Kidney (tissue), 14 donors: ENCODE results near the gene DHRS7C. TPM values are rescaled to one million over a fixed set of nuclear protein-coding genes. Genes with fewer than 3 reads are reported as not detected.
"Not testable (repeated sequence)": the region's sequence is repeated elsewhere in the genome, so short reads cannot be mapped to it uniquely, and the experiment has no call there.

Experiments used
- DNase-seq, 5 donors: peaks; one replicate each; pipeline ENCODE4 v3.0.0-alpha.2; 2013 to 2020
- FAIRE-seq: peaks from 2 replicates; lab custom pipeline; 2012; peaks lifted over from hg19 to GRCh38; lab: Jason Lieb, UNC
- H3K27ac ChIP-seq, 2 donors: one replicate each; pipeline ENCODE4 v1.7.0; 2013; ENCODE audit warnings: low read depth in 2 of 2, low read length in 2 of 2, inconsistent platforms in 1 of 2
- H3K27me3 ChIP-seq: one replicate; pipeline ENCODE4 v1.7.1; 2013; ENCODE audit warnings: low read length, inconsistent platforms; ENCODE audit not compliant: control insufficient read depth, insufficient read depth
- H3K36me3 ChIP-seq, 3 donors: one replicate each; pipeline versions ENCODE4 v1.7.0 to v1.7.1; 2013; ENCODE audit warnings: low read length in 3 of 3, control low read depth in 1 of 3, inconsistent platforms in 1 of 3; ENCODE audit not compliant: insufficient read depth in 3 of 3, control insufficient read depth in 2 of 3
- H3K4me1 ChIP-seq, 3 donors: one replicate each; pipeline versions ENCODE4 v1.7.0 to v1.7.1; 2013; ENCODE audit warnings: low read length in 3 of 3, inconsistent platforms in 1 of 3, low read depth in 1 of 3; ENCODE audit not compliant: control insufficient read depth in 2 of 3, insufficient read depth in 2 of 3
- H3K4me3 ChIP-seq, 3 donors: one replicate each; pipeline versions ENCODE4 v1.7.0 to v1.8.1; 2013; ENCODE audit warnings: low read length in 3 of 3, control low read depth in 1 of 3, inconsistent platforms in 1 of 3
- H3K9ac ChIP-seq, 3 donors: one replicate each; pipeline versions ENCODE4 v1.7.0 to v1.7.1; 2013; ENCODE audit warnings: low read length in 3 of 3, control low read depth in 1 of 3, inconsistent platforms in 1 of 3
- H3K9me3 ChIP-seq, 3 donors: one replicate each; pipeline versions ENCODE4 v1.7.0 to v1.7.1; 2013; ENCODE audit warnings: low read length in 3 of 3, control low read depth in 1 of 3, inconsistent platforms in 1 of 3; ENCODE audit not compliant: control insufficient read depth in 2 of 3, insufficient read depth in 1 of 3
- intact Hi-C: fragments of 100-400 bp; cut with DNase I; formaldehyde crosslinking; loops from one replicate; pipeline ENCODE4 v1.11.1; 2022
- polyA plus RNA-seq: library from polyadenylated mRNA; stranded (reverse); fragments of 350-450 nt; fragmentation: Illumina TruSeq; extraction: RNeasy Lipid Tissue Mini Kit (QIAGEN cat#74804); gene quantifications from one replicate; pipeline ENCODE4 v1.2.3, GENCODE V29; 2014; ENCODE audit warnings: low read depth, low replicate concordance; ENCODE audit not compliant: insufficient read depth
- total RNA-seq: library from RNA; stranded (reverse); fragmentation: NEBNext Ultra II Directional; extraction: Animal tissue kit (Norgen Biotek cat#: 25700); gene quantifications from one replicate; pipeline ENCODE4 v1.2.1, GENCODE V29; 2021
- TF ChIP-seq, protein P1 (sequence below): IDR thresholded peaks from 3 replicates; pipeline ENCODE4 v1.5.1; 2012; ENCODE audit warnings: mild to moderate bottlenecking, moderate library complexity, borderline replicate concordance; ENCODE audit not compliant: insufficient read depth; ENCODE audit errors: extremely low read depth
- donor health status: control.
- donor health status: control.
- donor health status: control.
- donor health status: control.
- donor health status: control.
- donor health status: DM: yes; HTN: yes; CAD: no.
- donor health status: Normal renal cell carcinoma (clear cell type).

Gene DHRS7C
- total and polyA plus RNA-seq, 2 donors from 2014 or later: not detected

DNA sequence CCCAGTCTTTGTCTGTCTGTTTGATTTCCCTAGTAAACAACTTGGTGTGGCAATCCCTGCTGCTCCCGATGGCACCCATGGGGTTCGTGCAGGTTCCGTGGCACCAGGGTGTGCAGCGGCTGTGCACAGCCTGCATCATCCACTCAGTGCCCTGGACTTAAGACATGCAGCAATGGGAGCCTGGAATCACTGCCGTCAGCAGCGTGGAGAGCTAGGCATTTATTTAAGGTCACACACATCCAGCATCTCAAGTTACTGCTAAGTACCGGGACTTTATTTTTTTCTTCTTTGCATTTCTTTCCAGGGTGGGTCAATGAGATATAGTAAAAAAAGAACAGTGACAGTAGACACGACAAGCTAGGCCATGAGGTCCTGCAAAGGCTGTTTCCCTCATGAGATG, 2.8 kb downstream of the DHRS7C start:
- H3K4me1 ChIP-seq: no peaks in the 10 kb centered on the region
- peak in 2 of 5 donors; percentile 21 to 28 for DNase-seq
- FAIRE-seq: no peak

GRCh38 chr17:9784544-9784943, 6.8 kb downstream of the DHRS7C start:
- Histone ChIP-seq H3K4me3 (no peak overlapping the region), H3K27me3 (no peaks in the 10 kb centered on the region), H3K9me3 (no peaks in the 10 kb centered on the region), H3K4me1 (no peaks in the 10 kb centered on the region), H3K36me3 (no peaks in the 10 kb centered on the region), H3K9ac (no peak overlapping the region), H3K27ac (no peak overlapping the region)
- FAIRE-seq: no peak
- TF ChIP-seq, protein P1, sequence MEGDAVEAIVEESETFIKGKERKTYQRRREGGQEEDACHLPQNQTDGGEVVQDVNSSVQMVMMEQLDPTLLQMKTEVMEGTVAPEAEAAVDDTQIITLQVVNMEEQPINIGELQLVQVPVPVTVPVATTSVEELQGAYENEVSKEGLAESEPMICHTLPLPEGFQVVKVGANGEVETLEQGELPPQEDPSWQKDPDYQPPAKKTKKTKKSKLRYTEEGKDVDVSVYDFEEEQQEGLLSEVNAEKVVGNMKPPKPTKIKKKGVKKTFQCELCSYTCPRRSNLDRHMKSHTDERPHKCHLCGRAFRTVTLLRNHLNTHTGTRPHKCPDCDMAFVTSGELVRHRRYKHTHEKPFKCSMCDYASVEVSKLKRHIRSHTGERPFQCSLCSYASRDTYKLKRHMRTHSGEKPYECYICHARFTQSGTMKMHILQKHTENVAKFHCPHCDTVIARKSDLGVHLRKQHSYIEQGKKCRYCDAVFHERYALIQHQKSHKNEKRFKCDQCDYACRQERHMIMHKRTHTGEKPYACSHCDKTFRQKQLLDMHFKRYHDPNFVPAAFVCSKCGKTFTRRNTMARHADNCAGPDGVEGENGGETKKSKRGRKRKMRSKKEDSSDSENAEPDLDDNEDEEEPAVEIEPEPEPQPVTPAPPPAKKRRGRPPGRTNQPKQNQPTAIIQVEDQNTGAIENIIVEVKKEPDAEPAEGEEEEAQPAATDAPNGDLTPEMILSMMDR: no peak
- DNase-seq: no peak
- intact Hi-C loops: no loop called here

More for the DNA sequence above, 2.8 kb downstream of the DHRS7C start:
- no peak overlapping the region for H3K27ac ChIP-seq
- intact Hi-C loops: no loop called here
- no peaks in the 10 kb centered on the region for H3K27me3 ChIP-seq
- TF ChIP-seq, protein P1: no peak
- no peak overlapping the region for H3K9ac ChIP-seq
- H3K9me3 ChIP-seq: no peaks in the 10 kb centered on the region
- no peaks in the 10 kb centered on the region for H3K36me3 ChIP-seq
- H3K4me3 ChIP-seq: no peak overlapping the region

DNA sequence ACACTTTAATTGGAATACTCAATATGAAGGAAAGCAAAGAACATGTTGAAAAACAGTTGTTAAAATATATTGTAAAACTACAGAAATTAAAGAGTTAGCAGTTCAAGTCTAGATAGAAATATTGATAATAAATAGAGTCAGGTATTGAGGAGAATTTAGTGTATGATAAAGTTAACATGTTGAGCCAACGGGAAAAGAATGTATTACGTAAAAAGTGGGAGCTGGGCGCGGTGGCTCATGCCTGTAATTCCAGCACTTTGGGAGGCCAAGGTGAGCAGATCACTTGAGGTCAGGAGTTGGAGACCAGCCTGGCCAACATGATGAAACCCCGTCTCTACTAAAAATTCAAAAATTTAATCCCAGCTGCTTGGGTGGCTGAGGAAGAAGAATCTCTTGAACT, 7.9 kb downstream of the DHRS7C start:
- FAIRE-seq, DNase-seq, H3K27ac ChIP-seq, H3K9ac ChIP-seq, H3K4me3 ChIP-seq, H3K36me3 ChIP-seq, H3K27me3 ChIP-seq, intact Hi-C loops, H3K9me3 ChIP-seq, H3K4me1 ChIP-seq: not testable (repeated sequence)

GRCh38 chr17:9783050-9783449, 8.3 kb downstream of the DHRS7C start:
- intact Hi-C loops: no loop called here
- DNase-seq (no peak), FAIRE-seq (no peak)
- TF ChIP-seq, protein P1: no peak
- H3K36me3 ChIP-seq: no peaks in the 10 kb centered on the region
- H3K9me3 ChIP-seq: no peaks in the 10 kb centered on the region
- no peaks in the 10 kb centered on the region for H3K4me1 ChIP-seq
- no peak overlapping the region for H3K4me3 ChIP-seq
- no peak overlapping the region for H3K9ac ChIP-seq
- H3K27me3 ChIP-seq: no peaks in the 10 kb centered on the region
- H3K27ac ChIP-seq: no peak overlapping the region
